ENCODE results near the gene DBF4B.

DNA sequence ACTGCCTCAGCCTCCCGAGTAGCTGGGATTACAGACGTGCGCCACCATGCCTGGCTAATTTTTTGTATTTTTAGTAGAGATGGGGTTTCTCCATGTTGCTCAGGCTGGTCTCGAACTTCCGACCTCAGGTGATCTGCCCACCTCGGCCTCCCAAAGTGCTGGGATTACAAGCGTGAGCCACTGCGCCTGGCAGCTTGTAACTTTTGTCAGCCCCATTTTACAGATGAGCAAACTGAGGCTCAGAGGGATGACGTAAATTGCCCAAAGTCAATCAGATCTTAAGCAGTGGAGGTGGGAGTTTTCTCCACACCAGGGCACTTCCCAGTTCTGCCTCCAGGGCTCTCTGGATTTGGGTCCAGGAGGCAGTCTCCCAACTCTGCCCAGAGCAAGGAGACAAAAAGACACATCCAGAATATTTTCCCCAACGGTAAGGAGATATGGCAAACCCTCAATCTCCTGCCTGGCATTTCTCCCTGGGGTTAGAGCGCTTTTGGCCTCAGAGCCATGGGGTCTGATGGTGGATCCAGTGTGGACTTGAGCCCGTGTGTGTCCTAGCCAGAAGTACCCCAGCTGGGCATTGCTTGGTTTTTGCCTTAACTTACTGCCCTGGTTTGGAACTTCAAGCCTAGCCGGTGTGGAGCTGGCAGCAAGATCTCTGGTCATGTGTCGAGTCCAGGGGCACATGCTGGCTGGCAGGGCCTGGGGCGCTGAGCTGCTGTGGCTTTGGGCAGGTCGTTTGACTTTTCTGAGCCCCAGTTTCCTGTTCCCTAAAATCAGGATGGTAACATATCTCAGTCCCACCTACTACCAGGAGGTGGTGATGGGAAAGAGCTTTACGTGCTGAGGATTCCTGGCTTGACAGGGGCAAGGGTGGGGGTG is 53.7 kb downstream of the DBF4B start:
- TF ChIP-seq, protein P1, sequence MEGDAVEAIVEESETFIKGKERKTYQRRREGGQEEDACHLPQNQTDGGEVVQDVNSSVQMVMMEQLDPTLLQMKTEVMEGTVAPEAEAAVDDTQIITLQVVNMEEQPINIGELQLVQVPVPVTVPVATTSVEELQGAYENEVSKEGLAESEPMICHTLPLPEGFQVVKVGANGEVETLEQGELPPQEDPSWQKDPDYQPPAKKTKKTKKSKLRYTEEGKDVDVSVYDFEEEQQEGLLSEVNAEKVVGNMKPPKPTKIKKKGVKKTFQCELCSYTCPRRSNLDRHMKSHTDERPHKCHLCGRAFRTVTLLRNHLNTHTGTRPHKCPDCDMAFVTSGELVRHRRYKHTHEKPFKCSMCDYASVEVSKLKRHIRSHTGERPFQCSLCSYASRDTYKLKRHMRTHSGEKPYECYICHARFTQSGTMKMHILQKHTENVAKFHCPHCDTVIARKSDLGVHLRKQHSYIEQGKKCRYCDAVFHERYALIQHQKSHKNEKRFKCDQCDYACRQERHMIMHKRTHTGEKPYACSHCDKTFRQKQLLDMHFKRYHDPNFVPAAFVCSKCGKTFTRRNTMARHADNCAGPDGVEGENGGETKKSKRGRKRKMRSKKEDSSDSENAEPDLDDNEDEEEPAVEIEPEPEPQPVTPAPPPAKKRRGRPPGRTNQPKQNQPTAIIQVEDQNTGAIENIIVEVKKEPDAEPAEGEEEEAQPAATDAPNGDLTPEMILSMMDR (conservative IDR thresholded peaks at IDR 0.05; ENCODE audit: low read depth, low read length) = no peak
- no peak for TF ChIP-seq EZH2 (IDR thresholded peaks at IDR 0.05; ENCODE audit: borderline replicate concordance, low read depth, low read length, poor library complexity, severe bottlenecking)
